OCI-LY3 (cell line): ENCODE data around the gene AGAP1.

Experiments used
- EZH2phosphoT487 ChIP-seq: fragments of 200-600 bp; shearing (Covaris generic); IDR thresholded peaks from 2 replicates; pipeline ENCODE4 v1.6.1; 2018; ENCODE audit warnings: antibody characterized with exemption, mixed run types, low read depth
- TF ChIP-seq, protein P1 (sequence below): fragments of 200-600, 300-600 bp; sonication (generic); IDR thresholded peaks from 2 replicates; pipeline ENCODE4 v1.5.1; 2014; ENCODE audit warnings: antibody characterized with exemption, low read length, low read depth

DNA sequence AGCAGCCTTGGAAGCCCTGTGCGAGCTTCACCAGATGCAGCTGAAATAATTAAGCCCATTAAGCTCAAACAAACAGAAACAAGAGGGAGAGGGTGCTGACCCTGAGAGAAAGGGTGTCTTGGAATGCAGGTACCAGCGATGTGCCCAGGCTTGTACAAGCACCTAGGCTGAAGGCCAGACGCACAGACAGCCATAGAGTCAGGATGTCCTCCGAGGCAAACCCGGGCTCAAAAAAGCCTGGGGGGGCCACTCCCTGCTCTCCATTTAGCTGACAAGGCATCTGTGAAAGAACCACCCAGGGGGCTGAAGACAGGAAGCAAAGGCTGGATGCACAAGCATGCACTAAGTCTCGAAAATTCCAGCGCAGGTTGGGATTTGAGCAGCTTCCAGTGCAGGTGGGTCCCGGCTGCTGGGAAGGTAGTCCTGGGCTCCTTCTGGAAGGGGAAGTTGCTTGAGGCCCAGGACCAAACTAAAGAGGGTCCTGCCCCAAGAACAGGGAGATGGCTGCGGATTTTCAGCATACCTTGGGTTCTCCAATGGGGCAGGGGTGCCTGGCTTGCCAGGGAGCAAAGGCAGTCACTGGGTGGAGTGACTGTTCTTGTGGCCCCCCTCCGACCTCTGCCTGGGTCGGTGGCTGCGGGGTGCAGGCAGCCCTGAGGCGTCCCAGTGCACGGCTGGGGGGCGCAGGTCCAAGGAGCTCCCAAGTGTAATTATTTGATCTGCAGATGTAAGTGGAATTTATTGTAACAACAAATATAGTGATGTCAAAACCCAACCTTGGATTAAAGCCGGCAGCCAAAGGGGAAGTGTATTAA lies 668.4 kb downstream of the AGAP1 start:
- TF ChIP-seq, protein P1, sequence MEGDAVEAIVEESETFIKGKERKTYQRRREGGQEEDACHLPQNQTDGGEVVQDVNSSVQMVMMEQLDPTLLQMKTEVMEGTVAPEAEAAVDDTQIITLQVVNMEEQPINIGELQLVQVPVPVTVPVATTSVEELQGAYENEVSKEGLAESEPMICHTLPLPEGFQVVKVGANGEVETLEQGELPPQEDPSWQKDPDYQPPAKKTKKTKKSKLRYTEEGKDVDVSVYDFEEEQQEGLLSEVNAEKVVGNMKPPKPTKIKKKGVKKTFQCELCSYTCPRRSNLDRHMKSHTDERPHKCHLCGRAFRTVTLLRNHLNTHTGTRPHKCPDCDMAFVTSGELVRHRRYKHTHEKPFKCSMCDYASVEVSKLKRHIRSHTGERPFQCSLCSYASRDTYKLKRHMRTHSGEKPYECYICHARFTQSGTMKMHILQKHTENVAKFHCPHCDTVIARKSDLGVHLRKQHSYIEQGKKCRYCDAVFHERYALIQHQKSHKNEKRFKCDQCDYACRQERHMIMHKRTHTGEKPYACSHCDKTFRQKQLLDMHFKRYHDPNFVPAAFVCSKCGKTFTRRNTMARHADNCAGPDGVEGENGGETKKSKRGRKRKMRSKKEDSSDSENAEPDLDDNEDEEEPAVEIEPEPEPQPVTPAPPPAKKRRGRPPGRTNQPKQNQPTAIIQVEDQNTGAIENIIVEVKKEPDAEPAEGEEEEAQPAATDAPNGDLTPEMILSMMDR = no peak
- no peak for TF ChIP-seq EZH2phosphoT487
